Mesothelial cell of epicardium (in vitro differentiated cells): ENCODE measurements around the gene PITX3. TPM values are rescaled to one million over a fixed set of nuclear protein-coding genes. Genes with fewer than 3 reads are reported as not detected.
"Not testable (repeated sequence)": the region's sequence is repeated elsewhere in the genome, so short reads cannot be mapped to it uniquely, and the experiment has no call there.

Experiments
- DNase-seq, 2 experiments: peaks; one replicate each; pipeline ENCODE4 v3.0.0; 2021; ENCODE audit warnings: low spot score in 2 of 2; ENCODE audit not compliant: unreplicated experiment in 2 of 2
- H3K27ac Mint-ChIP-seq: 2 replicates; pipeline ENCODE4 v1.8.0; 2021; ENCODE audit warnings: mixed read lengths
- H3K27me3 Mint-ChIP-seq: 2 replicates; pipeline ENCODE4 v1.8.0; 2021; ENCODE audit warnings: low read depth, mixed read lengths
- H3K36me3 Mint-ChIP-seq: 2 replicates; pipeline ENCODE4 v1.8.0; 2021; ENCODE audit warnings: mixed read lengths
- H3K4me1 Mint-ChIP-seq: 2 replicates; pipeline ENCODE4 v1.8.0; 2021; ENCODE audit warnings: mixed read lengths
- H3K4me3 Mint-ChIP-seq: 2 replicates; pipeline ENCODE4 v1.8.0; 2021; ENCODE audit warnings: mild to moderate bottlenecking, moderate library complexity, mixed read lengths
- H3K9me3 Mint-ChIP-seq: 2 replicates; pipeline ENCODE4 v1.8.0; 2021; ENCODE audit warnings: mixed read lengths
- CTCF ChIP-seq: fragments of 200-600 bp; sonication (generic); IDR thresholded peaks from one replicate; pipeline ENCODE4 v1.5.0; 2021; ENCODE audit warnings: antibody characterized with exemption; ENCODE audit not compliant: unreplicated experiment
- total RNA-seq: library from RNA; stranded (reverse); gene quantifications from 3 replicates; pipeline ENCODE4 v1.2.1, GENCODE V29; 2021

PITX3 gene
- total RNA-seq, 1 donor from 2014 or later, result not detected

DNA sequence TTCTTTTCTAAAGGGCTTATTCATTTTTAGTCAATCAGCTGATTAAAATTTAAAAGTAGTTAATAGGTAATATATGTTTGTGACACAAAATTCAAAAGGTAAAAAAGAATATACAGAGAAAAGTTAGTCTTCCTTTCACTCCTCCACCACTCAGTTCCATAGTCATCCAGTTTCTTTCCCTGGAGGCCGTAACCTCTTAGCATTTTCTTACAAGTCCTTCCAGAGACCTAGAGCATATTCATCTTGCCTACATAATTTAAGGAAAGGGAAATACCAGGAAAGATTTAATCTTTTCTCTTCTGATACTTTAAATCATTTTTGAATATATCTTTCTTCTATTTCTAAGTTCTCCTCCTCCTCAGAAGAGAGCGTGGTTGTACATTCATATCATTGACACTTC is 14.1 kb upstream of the PITX3 start:
- H3K9me3 Mint-ChIP-seq, result no peaks in the 10 kb centered on the region
- DNase-seq, result no peak
- TF ChIP-seq CTCF, result no peak
- no peak overlapping the region for H3K4me3 Mint-ChIP-seq
- no peaks in the 10 kb centered on the region for H3K4me1 Mint-ChIP-seq
- H3K36me3 Mint-ChIP-seq, result peaks cover 14% of the 10 kb centered on the region
- no peaks in the 10 kb centered on the region for H3K27me3 Mint-ChIP-seq
- H3K27ac Mint-ChIP-seq, result no peak overlapping the region

GRCh38 chr10:102254426-102254825 is 13.1 kb upstream of the PITX3 start:
- Mint-ChIP-seq H3K4me1 (no peaks in the 10 kb centered on the region), H3K27ac (no peak overlapping the region), H3K9me3 (no peaks in the 10 kb centered on the region), H3K36me3 (peaks cover 8% of the 10 kb centered on the region), H3K27me3 (no peaks in the 10 kb centered on the region), H3K4me3 (no peak overlapping the region)
- no peak for DNase-seq
- no peak for TF ChIP-seq CTCF

GRCh38 chr10:102252508-102252907 is 11.2 kb upstream of the PITX3 start:
- H3K9me3 Mint-ChIP-seq, H3K27ac Mint-ChIP-seq, H3K27me3 Mint-ChIP-seq, H3K4me1 Mint-ChIP-seq, H3K36me3 Mint-ChIP-seq, H3K4me3 Mint-ChIP-seq, DNase-seq: not testable (repeated sequence)

DNA sequence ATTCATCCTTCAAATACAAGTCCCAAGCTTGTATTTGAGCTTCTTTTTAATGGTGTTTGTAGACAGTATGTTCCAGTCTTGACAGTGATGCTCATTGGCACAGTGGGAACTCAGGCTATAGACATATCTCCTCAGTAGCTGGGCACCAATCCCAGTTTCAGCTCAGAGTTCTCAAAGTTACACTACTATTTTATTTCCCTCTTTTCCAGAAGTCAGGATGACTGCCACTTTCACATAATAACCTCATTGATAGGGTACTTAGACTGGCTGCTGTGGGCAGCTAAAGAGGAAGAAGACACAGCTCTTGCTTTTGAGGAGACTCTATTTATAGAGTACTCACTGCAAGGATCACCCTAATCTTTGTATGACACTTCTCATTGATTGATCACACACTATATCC is 6.4 kb upstream of the PITX3 start:
- H3K9me3 Mint-ChIP-seq, result no peaks in the 10 kb centered on the region
- peaks cover 25% of the 10 kb centered on the region for H3K4me1 Mint-ChIP-seq
- H3K36me3 Mint-ChIP-seq, result peaks cover 2% of the 10 kb centered on the region
- peak overlapping the region; percentile 10 for H3K27ac Mint-ChIP-seq
- peak overlapping the region; percentile 98 for H3K4me3 Mint-ChIP-seq
- H3K27me3 Mint-ChIP-seq, result peaks cover 5% of the 10 kb centered on the region
- no peak for TF ChIP-seq CTCF
- DNase-seq, result no peak

DNA sequence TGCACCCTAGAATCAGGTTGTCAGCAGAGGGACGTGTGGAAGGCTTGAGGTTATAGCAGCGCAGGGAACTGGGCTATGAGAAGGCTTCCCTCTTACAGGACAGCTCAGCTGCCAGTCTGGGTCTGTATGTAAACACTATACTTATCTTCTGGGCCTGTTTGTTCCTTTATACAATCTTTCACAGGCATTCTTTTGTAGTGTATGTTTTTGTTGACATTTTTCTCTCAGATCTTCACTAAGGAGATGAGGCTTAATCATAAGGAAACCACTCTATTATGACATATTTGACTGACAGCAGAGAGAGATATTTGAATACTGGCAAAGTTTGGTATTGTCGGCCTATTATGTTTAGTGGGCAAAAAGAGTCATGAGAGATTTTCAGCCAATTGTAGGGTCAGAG is 4.9 kb upstream of the PITX3 start:
- H3K36me3 Mint-ChIP-seq, result peaks cover 2% of the 10 kb centered on the region
- peak overlapping the region; percentile 98 for H3K4me3 Mint-ChIP-seq
- H3K4me1 Mint-ChIP-seq, result peaks cover 31% of the 10 kb centered on the region
- peaks cover 18% of the 10 kb centered on the region for H3K27me3 Mint-ChIP-seq
- H3K27ac Mint-ChIP-seq, result peak overlapping the region; percentile 95
- DNase-seq, result no peak
- no peak for TF ChIP-seq CTCF
- H3K9me3 Mint-ChIP-seq, result no peaks in the 10 kb centered on the region

- Mint-ChIP-seq H3K36me3 (peaks cover 2% of the 10 kb centered on the region), H3K27ac (peak overlapping the region; percentile 95), H3K9me3 (no peaks in the 10 kb centered on the region), H3K4me1 (peaks cover 33% of the 10 kb centered on the region), H3K4me3 (peak overlapping the region; percentile 98), H3K27me3 (peaks cover 21% of the 10 kb centered on the region)
- DNase-seq, result no peak
- TF ChIP-seq CTCF, result no peak
Measured at GRCh38 chr10:102245932-102246251, 4.6 kb upstream of the PITX3 start.
